ENCODE measurements around the gene MPP3.
A peak's percentile ranks its signal among the peaks of the same experiment; 100 is the strongest.

Gene MPP3

DNA sequence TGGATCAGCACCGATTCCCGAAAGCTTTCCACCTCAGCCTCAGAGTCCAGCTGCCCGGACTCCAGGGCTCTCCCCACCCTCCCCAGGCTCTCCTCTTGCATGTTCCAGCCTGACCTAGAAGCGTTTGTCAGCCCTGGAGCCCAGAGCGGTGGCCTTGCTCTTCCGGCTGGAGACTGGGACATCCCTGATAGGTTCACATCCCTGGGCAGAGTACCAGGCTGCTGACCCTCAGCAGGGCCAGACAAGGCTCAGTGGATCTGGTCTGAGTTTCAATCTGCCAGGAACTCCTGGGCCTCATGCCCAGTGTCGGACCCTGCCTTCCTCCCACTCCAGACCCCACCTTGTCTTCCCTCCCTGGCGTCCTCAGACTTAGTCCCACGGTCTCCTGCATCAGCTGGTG lies 29.0 kb upstream of the MPP3 start:
- no peak for DNase-seq (ENCODE audit: low read depth)

DNA sequence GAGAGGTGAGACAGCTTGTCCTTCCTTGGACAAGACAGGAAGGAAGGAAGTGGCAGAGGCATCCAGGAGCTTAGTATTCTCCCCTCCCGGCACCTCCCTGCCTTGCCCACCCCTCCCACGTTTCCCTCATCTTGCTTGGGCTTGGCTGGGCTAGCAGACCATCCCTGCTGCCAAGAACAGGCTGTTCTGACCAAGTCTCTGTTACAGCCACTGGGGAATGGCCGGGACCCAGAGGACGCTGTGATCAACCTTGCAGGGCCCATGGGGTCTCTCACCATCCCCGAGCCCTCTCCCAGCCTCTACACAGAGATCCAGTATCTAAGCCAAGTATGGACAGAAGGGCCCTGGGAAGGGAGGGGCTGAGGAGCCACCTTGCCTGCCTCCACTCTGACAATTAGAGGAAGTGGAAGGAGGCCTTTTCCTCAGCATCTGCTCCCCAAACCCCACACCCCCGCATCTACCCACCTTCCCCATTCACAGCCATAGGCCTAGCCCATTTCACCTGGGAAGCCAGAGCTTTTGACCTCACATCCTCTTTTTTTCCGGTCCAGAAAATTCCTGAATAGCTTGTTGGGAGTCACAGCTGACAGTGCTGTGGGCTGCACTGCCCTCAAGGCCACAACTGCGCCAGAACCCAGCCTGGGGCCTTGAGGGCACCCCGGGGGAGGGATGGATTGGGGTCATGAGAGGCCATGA lies 28.1 kb upstream of the MPP3 start:
- DNase-seq (ENCODE audit: low read depth), result no peak

DNA sequence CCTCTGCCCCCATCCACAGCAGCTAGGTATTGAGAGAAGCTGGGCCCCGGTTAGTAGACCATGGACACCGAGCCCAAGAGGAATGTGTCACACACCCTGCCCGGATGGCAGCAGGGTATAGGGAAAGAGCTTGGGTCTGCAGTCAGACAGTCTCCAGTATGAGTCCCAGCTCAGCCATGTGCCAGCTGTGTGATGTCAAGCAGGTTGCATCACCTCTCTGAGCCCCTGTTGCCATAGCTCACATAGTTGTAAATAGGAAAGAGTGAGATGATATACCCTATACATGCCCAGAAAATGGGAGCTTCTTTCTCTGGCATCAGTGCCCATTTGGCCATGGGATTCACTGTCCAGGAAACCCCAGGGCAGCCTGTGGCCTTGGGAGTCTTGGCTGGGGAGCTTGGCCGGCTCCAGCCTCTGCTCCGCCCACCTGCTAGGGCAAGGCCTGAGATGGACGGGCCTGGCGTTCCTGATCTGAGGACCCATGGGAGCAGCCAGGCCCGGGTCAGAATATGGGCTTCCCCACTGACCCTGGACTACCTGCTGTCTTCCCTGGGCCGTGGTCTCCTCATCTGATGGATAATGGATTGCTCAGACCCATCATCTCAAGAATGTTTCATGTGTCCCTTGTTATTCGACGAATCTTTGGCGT lies 27.3 kb upstream of the MPP3 start:
- DNase-seq (ENCODE audit: low read depth), result peak; percentile 10

DNA sequence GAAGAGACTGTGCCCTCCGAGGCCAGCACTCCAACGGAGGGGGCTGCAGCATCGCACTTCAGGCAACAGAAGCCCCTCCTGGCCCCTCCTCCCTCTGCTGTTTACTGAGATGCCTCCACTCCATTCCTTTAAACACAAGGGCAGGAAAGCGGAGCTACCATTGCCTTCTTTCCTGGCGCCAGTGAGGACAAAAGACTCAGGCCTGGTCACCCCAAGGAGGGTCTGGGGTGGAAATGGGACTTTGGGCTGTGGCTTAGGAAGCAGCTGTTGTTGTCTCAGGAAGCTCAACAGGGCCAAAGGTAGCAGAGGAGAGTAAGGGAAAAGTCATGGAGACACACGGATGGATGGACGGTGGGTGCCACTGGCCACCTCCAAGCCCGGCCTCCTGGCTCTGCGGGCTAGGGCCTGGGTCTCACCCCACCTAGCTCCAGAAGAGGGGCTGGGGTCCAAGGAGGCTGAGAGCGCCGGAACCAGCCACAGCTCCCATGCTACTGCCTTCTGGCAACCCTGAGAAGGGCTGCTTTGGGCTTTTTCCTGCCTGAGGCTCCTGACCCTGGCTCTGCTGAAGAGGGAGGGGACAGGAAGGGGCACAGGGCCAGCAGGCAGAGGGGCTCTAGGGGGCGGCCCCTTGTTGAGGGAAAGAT lies 25.1 kb upstream of the MPP3 start:
- DNase-seq (ENCODE audit: low read depth), result no peak

DNA sequence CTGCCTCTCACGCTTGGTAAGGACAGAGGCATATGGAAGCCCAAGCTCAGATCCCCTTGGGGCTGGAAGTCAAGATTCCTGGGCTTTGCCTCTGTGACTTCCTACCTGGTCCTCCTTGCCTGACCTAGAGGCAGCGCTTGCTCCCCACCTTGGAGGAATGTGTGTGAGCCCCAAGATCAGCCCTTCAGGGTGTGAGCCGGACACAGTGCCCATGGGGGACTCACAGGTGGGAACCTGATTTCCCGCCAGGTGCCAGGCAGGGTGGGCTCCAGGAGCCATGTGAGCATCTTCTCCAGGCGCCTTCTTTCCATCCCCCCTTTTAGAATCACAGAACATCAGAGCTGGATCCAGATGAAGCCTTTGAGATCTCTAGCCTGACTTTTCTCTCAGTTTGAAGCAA lies 24.2 kb upstream of the MPP3 start:
- DNase-seq (ENCODE audit: low read depth), result no peak

DNA sequence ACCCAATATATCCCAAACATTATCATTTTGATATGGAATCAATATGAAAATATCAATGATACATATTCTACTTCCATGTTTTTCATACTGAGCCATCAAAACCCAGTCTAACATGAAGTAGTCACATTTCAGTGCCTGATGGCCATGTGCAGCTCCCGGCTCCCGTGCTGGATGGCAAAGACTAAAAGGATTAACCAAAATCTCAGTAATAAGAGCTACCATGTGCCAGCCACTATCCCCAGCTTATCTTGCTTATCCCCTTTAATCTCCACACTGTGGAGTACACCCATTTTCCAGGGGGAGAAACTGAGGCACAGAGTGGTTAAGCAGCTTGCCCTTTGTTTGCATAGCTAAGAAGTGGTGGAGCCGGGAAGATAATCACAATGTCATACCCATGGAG lies 23.2 kb upstream of the MPP3 start:
- DNase-seq (ENCODE audit: low read depth), result no peak

DNA sequence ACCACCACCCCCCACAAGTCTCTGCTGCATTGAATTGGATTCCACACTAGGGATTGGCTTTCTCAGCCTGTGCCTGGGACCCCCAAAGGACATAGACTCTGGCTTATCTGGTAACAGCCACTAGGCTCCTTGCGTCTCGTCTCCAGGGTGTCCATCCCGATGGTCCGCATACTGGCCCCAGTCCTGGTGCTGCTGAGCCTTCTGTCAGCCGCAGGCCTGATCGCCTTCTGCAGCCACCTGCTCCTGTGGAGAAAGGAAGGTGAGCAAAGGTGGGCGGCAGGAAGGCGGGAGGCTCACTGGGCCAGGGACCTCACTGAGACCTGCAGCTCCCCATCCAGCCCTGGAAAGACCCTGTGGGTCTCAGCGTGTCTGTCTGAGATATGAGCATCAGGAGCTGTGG lies 22.1 kb upstream of the MPP3 start:
- DNase-seq (ENCODE audit: low read depth), result no peak

DNA sequence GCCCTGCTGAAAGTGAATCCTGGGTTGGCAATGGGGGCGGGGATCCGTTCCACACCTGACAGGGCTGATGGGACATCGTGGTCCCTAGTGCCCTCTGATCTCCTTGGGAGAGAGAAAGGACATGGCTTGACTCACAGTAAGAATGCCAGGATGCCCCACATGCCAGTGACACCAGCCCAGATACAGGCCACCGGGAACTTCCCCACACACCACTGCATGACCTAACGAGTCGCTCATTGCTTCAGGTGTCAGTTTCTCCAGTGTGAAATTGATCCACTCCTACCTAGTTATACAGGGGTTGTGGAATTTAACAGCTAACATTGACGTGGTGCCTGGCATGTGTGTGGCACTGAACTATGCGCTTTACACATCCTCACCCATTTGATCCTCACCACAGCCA lies 21.6 kb upstream of the MPP3 start:
- DNase-seq (ENCODE audit: low read depth), result no peak

DNA sequence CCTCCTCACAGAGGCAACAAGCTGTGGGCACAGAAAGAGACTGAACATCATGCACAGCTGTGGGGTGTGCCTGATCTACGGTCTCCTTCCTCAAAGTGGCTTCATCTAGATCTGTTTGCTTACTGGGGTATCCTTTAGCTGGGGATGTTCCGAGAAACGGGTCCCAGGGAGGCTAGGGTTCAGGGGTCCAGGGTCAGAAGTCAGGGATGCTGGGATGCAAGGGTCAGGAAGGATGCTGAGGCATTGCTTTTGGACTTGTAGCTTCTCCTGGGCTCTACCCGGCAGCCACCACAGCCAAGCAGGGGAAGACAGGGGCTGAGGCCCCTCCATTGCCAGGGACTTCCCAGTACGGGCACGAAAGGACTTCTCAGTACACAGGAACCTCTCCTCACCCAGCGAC lies 20.6 kb upstream of the MPP3 start:
- DNase-seq (ENCODE audit: low read depth), result no peak

DNA sequence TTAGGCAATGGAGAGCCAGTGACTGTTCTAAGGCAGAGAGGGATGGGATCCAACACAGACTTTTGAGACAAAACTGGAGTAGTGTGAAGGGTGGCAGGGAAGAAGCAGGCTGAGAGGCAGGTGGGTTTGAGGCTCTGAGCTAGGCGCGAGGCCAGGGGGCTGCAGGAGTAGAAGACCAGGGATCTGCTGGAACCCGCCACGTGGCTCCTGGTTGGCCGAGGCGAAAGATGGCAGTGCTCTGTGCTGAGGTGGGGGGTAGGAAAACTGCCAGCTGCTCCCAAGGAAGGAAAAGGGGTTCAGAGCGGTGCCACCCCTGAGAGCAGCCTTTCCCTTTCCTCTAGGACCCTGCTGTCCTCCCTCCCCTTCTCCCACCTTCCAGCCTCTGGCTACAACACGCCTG lies 19.6 kb upstream of the MPP3 start:
- DNase-seq (ENCODE audit: low read depth), result no peak

DNA sequence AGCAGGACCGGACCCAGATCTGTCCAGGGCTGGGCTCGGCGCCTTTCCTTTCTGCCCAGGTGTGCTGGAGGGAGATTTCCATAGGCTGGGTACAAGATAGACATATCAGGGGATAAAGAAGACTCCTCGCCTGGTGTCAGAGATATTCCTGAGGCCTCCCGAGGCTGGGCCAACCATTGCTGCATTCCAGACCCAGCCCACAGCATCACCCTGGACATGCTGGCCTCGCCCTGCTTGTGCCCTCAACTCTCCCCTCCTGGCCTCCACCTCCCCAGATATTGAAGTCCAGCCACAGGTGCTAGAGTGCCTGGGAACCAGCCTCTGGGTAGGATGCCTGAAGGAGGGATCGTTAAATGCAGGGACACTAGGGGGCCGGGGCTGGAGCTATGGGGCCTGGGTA lies 16.2 kb upstream of the MPP3 start:
- no peak for DNase-seq (ENCODE audit: low read depth)

DNA sequence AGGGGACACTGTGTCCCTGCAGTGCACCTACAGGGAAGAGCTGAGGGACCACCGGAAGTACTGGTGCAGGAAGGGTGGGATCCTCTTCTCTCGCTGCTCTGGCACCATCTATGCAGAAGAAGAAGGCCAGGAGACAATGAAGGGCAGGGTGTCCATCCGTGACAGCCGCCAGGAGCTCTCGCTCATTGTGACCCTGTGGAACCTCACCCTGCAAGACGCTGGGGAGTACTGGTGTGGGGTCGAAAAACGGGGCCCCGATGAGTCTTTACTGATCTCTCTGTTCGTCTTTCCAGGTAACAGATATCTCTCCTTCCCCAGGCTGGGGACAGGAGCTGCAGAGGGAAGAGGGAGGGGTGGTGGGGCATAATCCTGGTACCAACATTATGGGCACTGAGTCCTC lies 15.7 kb upstream of the MPP3 start:
- DNase-seq (ENCODE audit: low read depth), result no peak

DNA sequence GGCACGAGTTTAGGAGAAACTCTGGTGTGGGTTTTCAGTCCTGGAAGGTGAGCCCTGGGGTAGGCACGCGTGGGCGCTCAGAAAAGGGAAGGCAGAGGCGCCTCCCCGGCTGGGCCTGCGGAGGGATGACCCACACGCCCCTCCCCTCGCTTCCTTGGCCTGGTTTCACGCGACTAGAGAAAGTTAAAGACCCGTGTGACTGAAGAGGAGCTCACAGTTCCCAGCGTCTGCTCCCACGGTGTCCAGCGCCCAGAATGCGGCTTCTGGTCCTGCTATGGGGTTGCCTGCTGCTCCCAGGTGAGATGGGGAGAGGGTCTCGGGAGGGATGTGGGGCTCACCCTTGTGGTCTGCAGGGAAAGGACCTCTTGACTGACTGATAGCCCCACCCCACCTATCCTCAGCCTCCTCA lies 14.0 kb upstream of the MPP3 start, which contains the start of gene CD300LG:
Gene CD300LG, plus strand, starts transcription at position 214 of the 409 bp plus-strand sequence. Its CDS starts 41 bp downstream, at position 255.
- DNase-seq (ENCODE audit: low read depth), result no peak

DNA sequence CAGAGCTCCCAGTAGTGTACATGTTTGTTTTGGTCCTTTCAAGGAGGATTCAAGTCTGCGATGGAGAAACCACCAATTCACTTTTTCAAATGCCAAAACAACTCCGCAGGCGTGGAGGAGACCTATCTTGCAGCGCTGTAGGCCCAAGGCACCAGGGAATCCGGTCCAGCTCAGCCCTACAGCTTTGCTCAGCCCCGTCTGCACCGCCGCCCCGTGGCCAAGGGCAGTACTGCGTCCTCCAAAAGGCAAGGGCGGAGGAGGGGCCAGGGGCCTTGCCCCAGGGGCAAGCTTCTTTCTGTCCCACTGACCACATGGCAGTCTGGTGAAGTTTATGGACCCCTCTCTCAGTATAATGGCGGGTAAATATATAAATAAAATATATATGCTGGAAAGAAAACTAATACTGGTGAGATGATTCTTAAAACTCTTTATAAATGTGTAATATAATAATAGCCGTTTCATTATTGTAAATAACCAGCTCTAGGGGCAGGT lies 13.3 kb upstream of the MPP3 start:
- peak; percentile 71 for DNase-seq (ENCODE audit: low read depth)

DNA sequence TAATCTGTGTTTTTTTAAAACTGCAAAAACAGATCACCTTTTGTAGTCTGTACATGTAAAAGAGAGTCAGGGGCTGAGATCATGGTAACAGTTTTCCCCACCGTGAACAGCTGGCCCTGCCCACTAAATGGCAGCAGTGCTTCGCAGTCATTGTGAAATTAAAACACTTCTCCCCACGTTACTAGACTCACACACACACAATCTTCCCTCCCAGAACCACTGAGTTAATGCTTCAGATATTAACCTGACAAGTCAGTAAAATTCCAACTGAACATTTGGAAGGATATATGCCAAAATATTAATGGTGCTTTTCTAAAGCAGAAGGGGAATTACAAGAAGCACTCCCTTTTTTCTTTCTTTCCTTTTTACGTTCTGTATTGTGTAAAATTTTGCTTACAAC lies 12.8 kb upstream of the MPP3 start:
- no peak for DNase-seq (ENCODE audit: low read depth)

DNA sequence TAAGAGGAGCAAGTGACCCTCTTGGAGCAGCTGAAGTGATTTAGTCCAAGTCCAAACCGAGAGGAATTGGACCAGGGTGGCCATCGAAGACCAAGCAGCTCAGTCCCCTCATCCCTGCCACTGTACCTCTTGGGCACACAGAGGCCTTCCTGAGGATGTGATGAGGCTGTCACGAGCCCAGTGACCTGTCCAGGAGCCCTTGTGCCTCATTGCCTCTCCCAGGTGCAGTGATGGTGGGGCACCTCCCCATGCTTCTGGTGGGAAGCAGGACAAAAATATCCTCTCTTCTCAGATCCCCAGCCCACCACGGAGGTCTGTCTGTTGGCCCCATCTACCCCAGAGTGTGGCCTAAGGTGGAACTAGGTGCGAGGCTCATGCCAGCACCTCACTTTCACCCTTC lies 11.3 kb upstream of the MPP3 start:
- no peak for DNase-seq (ENCODE audit: low read depth)

DNA sequence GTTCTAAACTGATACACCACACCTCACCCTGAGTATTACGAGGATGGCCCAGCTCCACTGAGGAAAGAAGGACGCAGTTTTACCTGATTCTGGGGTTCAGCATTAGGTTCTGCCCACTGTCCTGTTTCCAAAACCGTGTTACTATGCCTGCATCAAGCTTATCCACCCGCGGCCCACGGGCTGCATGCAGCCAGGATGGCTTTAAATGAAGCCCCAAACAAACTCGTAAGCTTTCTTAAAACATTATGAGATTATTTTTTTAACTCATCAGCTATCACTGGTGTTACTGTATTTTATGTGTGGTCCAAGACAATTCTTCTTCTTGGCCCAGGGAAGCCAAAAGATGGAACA lies 10.0 kb upstream of the MPP3 start:
- no peak for DNase-seq (ENCODE audit: low read depth)

DNA sequence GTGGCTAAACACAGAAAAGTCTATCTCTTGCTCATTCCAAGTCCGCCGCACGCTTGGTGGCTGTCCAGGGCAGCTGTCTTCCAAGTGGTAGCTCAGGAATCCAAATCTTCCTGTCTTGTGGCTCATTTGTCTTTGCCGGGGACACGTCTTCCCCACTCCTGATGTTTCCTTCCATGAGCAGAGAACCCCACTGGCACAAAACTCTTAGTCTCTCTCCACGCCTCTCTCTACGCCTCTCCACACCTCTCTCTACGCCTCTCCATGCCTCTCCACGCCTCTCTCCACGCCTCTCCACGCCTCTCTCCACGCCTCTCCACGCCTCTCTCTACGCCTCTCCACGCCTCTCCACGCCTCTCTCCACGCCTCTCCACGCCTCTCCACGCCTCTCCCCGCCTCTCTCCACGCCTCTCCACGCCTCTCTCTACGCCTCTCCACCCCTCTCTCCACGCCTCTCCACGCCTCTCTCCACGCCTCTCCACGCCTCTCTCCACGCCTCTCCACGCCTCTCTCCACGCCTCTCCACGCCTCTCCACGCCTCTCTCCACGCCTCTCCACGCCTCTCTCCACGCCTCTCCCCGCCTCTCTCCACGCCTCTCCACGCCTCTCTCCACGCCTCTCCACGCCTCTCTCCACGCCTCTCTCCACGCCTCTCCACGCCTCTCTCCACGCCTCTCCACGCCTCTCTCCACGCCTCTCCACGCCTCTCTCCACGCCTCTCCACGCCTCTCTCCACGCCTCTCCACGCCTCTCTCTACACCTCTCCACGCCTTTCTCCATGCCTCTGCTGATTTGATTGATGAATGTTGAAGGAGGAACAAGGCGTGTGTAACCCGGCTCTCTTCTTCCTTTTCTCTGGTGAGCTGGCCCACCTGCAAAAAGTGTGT lies 9.4 kb upstream of the MPP3 start:
- DNase-seq (ENCODE audit: low read depth), result peak; percentile 36

DNA sequence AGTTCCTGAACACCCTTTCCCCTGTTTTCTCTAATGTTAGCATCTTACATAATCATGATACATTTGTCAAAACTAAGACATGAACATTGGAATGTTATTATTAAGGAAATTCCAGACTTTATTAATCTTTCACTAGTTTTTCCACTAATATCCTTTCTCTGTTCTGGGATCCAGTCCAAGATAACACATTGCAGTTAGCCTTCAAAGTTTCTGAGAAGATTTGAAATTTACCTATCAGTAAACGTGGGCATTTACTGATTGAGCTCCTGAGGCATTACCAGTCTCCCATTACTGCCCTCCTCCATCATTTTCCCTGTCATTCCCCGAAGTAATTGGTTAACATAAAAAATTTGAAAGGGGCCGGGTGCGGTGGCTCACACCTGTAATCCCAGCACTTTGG lies 8.3 kb upstream of the MPP3 start:
- peak; percentile 10 for DNase-seq (ENCODE audit: low read depth)

DNA sequence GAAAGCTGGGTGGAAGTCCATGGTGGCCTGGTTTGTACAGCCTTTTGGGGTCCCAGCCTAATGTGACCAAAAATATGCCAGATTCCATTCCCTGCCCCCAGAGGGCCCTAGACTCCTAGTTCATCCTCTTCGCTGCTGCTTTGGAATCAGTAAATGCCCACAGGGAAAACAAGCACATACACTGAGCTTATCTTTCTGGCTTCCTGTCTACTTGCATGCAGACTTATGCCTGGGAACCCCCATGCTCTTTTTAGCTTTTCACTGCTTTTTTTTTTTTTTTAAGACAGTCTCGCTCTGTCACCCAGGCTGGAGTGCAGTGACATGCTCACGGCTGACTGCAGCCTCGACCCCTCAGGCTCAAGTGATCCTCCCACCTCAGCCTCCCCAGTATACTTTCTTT lies 7.9 kb upstream of the MPP3 start:
- peak; percentile 45 for DNase-seq (ENCODE audit: low read depth)

DNA sequence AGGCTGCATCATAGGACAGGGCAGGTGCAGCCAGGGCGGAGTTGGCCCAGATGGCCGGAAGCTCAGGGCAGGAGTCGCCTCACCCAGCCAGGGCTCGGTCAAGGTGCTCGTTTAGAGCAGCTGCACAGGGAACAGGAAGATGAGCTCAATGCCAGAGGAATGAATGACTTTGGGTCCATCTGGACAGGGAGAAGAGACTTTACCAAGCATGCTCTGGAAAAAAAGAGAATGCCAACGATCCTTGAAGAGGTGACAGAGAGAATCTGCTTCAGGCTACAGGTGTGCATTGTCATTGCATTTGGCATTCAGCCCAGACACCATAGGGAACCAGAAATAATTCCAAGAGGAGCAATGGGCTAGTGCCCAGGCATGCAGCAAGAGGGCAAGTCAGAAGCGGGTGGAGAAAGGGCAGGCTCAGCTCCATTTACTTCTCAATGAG lies 6.7 kb upstream of the MPP3 start:
- no peak for DNase-seq (ENCODE audit: low read depth)

DNA sequence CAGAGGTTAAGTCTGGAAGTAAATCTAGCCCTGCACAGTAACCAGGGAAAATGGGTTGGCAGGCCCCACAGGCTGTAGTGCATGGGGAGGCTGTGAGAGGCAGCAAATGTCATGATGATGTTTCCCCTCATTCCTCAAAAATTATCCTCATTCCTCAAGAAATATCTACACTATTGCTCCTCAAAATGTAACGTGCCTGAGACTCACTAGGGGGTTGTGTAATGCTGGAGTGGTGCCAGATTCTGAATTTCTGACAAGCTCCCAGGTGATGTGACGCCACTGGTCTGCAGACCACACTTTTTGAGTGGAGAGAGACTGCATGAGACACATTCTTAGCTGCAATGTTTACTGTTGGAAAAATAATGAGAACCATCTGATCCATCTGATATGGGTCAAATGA lies 1.2 kb upstream of the MPP3 start:
- peak; percentile 73 for DNase-seq (ENCODE audit: low read depth)

All from EH (cell line).